ENCODE results near the gene CRYBG1. TPM values are rescaled to one million over a fixed set of nuclear protein-coding genes. Genes with fewer than 3 reads are reported as not detected.

Gene CRYBG1
- total and polyA plus RNA-seq, 2 of the 13 experiments (the other 11 are each of a cell fraction or from before 2014, with no cell fraction given) = 10.1 to 21.9 TPM

DNA sequence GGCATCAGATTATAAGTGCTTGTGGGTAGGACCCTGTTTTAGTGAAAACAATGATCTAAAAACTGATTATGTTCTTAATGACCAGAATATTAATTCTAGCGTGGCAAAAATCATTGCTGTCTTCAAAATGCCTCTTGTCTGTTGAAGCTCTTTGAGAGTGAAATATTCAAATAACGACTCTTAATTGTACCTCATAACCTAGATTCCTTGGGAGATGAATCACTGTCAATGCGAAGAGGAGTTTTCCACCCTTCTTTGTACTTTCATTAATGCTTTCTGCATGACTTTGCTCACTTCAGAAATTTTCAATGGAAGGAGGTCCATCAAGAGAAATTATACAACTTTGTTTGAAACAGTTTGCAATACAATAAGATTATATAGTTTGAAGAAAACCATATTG is 71.5 kb downstream of the CRYBG1 start:
- H3K79me2 ChIP-seq (ENCODE audit: insufficient read depth, low read length) = no peaks in the 10 kb centered on the region
- DNase-seq (ENCODE audit: low spot score) (no peak), ATAC-seq (no peak), FAIRE-seq (no peak)
- H2AFZ ChIP-seq (ENCODE audit: low read length) = no peak overlapping the region
- ChIA-PET POLR2A (no interaction called here), CTCF (ENCODE audit: low intra/inter-chr PET ratio, low total read pairs) (no interaction called here)
- 51% methylated on average over 3 of the region's 3 CpGs for WGBS (ENCODE audit: low lambda C conversion rate)
- intact Hi-C loops (cut with micrococcal nuclease; ENCODE audit: unreplicated experiment) (no loop called here), in situ Hi-C loops (cut with HindIII; ENCODE audit: extremely low pct_ligation_motif_present, low pct_unique_long_range_greater_than_20kb) (no loop called here)
- H3K36me3 ChIP-seq (replicated peaks in 1 of 2; ENCODE audit: control insufficient read depth in 1 of 2, insufficient read depth in 2 of 2, low read length in 2 of 2) = no peaks in the 10 kb centered on the region
- H3K27ac ChIP-seq (ENCODE audit: extremely low read length, insufficient read depth, low read length) = no peak overlapping the region
- BruUV-seq (replicated peaks) = no TSS peak
- H3K4me2 ChIP-seq (ENCODE audit: low read depth, low read length) = no peak overlapping the region
- no peaks in the 10 kb centered on the region for H3K9me3 ChIP-seq (ENCODE audit: low read length)
- no peaks in the 10 kb centered on the region for H4K20me1 ChIP-seq (ENCODE audit: insufficient read depth, low read length)
- no peak overlapping the region for H3K9ac ChIP-seq (ENCODE audit: insufficient read depth, low read depth, low read length)
- no peak overlapping the region for H3K4me3 ChIP-seq (replicated peaks in 1 of 3; ENCODE audit: insufficient read depth in 1 of 3, low read depth in 2 of 3, low read length in 3 of 3)
- peaks cover 8% of the 10 kb centered on the region for H3K4me1 ChIP-seq (ENCODE audit: insufficient read depth, low read length)
- H3K27me3 ChIP-seq (ENCODE audit: control insufficient read depth in 1 of 2, insufficient read depth in 2 of 2, low read length in 2 of 2) = no peaks in the 10 kb centered on the region
- TF ChIP-seq TEAD2 (CRISPR knock-in tag; IDR thresholded peaks at IDR 0.05) (no peak), KDM4B (CRISPR knock-in tag; IDR thresholded peaks at IDR 0.05) (no peak), PAWR (CRISPR knock-in tag; IDR thresholded peaks at IDR 0.05; ENCODE audit: borderline replicate concordance) (no peak), ZNF484 (CRISPR knock-in tag; IDR thresholded peaks at IDR 0.05; ENCODE audit: borderline replicate concordance, low read depth) (no peak), ZNF556 (CRISPR knock-in tag; IDR thresholded peaks at IDR 0.05; ENCODE audit: borderline replicate concordance) (no peak), STAG1 (CRISPR knock-in tag; IDR thresholded peaks at IDR 0.05) (no peak), ASH2L (IDR thresholded peaks at IDR 0.05; ENCODE audit: insufficient read length, low read depth, low read length) (no peak), ZFP41 (CRISPR knock-in tag; IDR thresholded peaks at IDR 0.05; ENCODE audit: borderline replicate concordance) (no peak), EZH2 (conservative IDR thresholded peaks at IDR 0.05; ENCODE audit: low read depth, low read length) (no peak), KDM5B (CRISPR knock-in tag; IDR thresholded peaks at IDR 0.05; ENCODE audit: borderline replicate concordance) (no peak)
- TF ChIP-seq, protein P1, sequence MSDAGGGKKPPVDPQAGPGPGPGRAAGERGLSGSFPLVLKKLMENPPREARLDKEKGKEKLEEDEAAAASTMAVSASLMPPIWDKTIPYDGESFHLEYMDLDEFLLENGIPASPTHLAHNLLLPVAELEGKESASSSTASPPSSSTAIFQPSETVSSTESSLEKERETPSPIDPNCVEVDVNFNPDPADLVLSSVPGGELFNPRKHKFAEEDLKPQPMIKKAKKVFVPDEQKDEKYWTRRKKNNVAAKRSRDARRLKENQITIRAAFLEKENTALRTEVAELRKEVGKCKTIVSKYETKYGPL (CRISPR knock-in tag; IDR thresholded peaks at IDR 0.05) = no peak
- TF ChIP-seq, protein P2, sequence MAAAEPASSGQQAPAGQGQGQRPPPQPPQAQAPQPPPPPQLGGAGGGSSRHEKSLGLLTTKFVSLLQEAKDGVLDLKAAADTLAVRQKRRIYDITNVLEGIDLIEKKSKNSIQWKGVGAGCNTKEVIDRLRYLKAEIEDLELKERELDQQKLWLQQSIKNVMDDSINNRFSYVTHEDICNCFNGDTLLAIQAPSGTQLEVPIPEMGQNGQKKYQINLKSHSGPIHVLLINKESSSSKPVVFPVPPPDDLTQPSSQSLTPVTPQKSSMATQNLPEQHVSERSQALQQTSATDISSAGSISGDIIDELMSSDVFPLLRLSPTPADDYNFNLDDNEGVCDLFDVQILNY (CRISPR knock-in tag; conservative IDR thresholded peaks at IDR 0.05) = no peak
- TF ChIP-seq, protein P3, sequence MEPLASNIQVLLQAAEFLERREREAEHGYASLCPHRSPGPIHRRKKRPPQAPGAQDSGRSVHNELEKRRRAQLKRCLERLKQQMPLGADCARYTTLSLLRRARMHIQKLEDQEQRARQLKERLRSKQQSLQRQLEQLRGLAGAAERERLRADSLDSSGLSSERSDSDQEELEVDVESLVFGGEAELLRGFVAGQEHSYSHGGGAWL (CRISPR knock-in tag; IDR thresholded peaks at IDR 0.05) = no peak
- TF ChIP-seq, protein P4, sequence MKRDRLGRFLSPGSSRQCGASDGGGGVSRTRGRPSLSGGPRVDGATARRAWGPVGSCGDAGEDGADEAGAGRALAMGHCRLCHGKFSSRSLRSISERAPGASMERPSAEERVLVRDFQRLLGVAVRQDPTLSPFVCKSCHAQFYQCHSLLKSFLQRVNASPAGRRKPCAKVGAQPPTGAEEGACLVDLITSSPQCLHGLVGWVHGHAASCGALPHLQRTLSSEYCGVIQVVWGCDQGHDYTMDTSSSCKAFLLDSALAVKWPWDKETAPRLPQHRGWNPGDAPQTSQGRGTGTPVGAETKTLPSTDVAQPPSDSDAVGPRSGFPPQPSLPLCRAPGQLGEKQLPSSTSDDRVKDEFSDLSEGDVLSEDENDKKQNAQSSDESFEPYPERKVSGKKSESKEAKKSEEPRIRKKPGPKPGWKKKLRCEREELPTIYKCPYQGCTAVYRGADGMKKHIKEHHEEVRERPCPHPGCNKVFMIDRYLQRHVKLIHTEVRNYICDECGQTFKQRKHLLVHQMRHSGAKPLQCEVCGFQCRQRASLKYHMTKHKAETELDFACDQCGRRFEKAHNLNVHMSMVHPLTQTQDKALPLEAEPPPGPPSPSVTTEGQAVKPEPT (CRISPR knock-in tag; IDR thresholded peaks at IDR 0.05; ENCODE audit: low read depth) = no peak
- TF ChIP-seq, protein P5, sequence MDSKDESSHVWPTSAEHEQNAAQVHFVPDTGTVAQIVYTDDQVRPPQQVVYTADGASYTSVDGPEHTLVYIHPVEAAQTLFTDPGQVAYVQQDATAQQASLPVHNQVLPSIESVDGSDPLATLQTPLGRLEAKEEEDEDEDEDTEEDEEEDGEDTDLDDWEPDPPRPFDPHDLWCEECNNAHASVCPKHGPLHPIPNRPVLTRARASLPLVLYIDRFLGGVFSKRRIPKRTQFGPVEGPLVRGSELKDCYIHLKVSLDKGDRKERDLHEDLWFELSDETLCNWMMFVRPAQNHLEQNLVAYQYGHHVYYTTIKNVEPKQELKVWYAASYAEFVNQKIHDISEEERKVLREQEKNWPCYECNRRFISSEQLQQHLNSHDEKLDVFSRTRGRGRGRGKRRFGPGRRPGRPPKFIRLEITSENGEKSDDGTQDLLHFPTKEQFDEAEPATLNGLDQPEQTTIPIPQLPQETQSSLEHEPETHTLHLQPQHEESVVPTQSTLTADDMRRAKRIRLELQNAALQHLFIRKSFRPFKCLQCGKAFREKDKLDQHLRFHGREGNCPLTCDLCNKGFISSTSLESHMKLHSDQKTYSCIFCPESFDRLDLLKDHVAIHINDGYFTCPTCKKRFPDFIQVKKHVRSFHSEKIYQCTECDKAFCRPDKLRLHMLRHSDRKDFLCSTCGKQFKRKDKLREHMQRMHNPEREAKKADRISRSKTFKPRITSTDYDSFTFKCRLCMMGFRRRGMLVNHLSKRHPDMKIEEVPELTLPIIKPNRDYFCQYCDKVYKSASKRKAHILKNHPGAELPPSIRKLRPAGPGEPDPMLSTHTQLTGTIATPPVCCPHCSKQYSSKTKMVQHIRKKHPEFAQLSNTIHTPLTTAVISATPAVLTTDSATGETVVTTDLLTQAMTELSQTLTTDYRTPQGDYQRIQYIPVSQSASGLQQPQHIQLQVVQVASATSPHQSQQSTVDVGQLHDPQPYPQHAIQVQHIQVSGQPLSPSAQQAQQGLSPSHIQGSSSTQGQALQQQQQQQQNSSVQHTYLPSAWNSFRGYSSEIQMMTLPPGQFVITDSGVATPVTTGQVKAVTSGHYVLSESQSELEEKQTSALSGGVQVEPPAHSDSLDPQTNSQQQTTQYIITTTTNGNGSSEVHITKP (CRISPR knock-in tag; IDR thresholded peaks at IDR 0.05; ENCODE audit: low read depth) = no peak
- TF ChIP-seq, protein P6, sequence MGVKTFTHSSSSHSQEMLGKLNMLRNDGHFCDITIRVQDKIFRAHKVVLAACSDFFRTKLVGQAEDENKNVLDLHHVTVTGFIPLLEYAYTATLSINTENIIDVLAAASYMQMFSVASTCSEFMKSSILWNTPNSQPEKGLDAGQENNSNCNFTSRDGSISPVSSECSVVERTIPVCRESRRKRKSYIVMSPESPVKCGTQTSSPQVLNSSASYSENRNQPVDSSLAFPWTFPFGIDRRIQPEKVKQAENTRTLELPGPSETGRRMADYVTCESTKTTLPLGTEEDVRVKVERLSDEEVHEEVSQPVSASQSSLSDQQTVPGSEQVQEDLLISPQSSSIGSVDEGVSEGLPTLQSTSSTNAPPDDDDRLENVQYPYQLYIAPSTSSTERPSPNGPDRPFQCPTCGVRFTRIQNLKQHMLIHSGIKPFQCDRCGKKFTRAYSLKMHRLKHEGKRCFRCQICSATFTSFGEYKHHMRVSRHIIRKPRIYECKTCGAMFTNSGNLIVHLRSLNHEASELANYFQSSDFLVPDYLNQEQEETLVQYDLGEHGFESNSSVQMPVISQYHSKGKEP (CRISPR knock-in tag; IDR thresholded peaks at IDR 0.05) = no peak
